Activated T-helper 1 cell treated with anti-CD3 and anti-CD28 coated beads, Interleukin-12 subunit alpha, Interleukin-12 subunit beta, Interleukin-2, Interleukin-4 antibody, amounts not matched to agents 30 ng/mL and 10 ng/mL and 1 ng/mL, durations not matched to agents 14 hours and 24 hours and 36 hours (primary cell): ENCODE results near the gene PLA2G6. TPM values are rescaled to one million over a fixed set of nuclear protein-coding genes. Genes with fewer than 3 reads are reported as not detected.

ENCODE experiments used
- DNase-seq: peaks from one replicate; pipeline ENCODE4 v3.0.0; 2021; ENCODE audit warnings: low spot score
- H3K27ac Mint-ChIP-seq: one replicate; pipeline ENCODE4 v1.8.0; 2021; ENCODE audit warnings: mild to moderate bottlenecking, mixed read lengths
- H3K27me3 Mint-ChIP-seq: one replicate; pipeline ENCODE4 v1.8.0; 2022; ENCODE audit warnings: mild to moderate bottlenecking, moderate library complexity, mixed read lengths; ENCODE audit not compliant: insufficient read depth
- H3K36me3 Mint-ChIP-seq: one replicate; pipeline ENCODE4 v1.8.0; 2021; ENCODE audit warnings: low read depth, mixed read lengths
- H3K4me1 Mint-ChIP-seq: one replicate; pipeline ENCODE4 v1.8.0; 2021; ENCODE audit warnings: low read depth, mixed read lengths
- H3K4me3 Mint-ChIP-seq: one replicate; pipeline ENCODE4 v1.8.0; 2021; ENCODE audit warnings: mild to moderate bottlenecking, moderate library complexity, mixed read lengths
- H3K9me3 Mint-ChIP-seq: one replicate; pipeline ENCODE4 v1.8.0; 2021; ENCODE audit warnings: mixed read lengths
- intact Hi-C: fragments of 100-400 bp; cut with micrococcal nuclease; formaldehyde crosslinking; loops from one replicate; pipeline ENCODE4 v1.15.1; 2024
- total RNA-seq: library from RNA; stranded (reverse); gene quantifications from 2 replicates; pipeline ENCODE4 v1.2.3, GENCODE V29; 2022

The PLA2G6 gene
- total RNA-seq, 1 donor from 2014 or later, result 34.8 TPM

- no peak overlapping the region for H3K27ac Mint-ChIP-seq
- H3K4me3 Mint-ChIP-seq, result no peak overlapping the region
- no peaks in the 10 kb centered on the region for H3K9me3 Mint-ChIP-seq
- DNase-seq, result no peak
- intact Hi-C loops, result no loop called here
- no peaks in the 10 kb centered on the region for H3K27me3 Mint-ChIP-seq
- H3K4me1 Mint-ChIP-seq, result peaks cover 5% of the 10 kb centered on the region
- H3K36me3 Mint-ChIP-seq, result peaks cover 9% of the 10 kb centered on the region
Observed at GRCh38 chr22:38139901-38140300, 41.7 kb downstream of the PLA2G6 start.

- Mint-ChIP-seq H3K27me3 (no peaks in the 10 kb centered on the region), H3K4me1 (peaks cover 5% of the 10 kb centered on the region), H3K27ac (no peak overlapping the region), H3K36me3 (peaks cover 9% of the 10 kb centered on the region), H3K9me3 (no peaks in the 10 kb centered on the region), H3K4me3 (no peak overlapping the region)
- intact Hi-C loops, result no loop called here
- no peak for DNase-seq
Observed at GRCh38 chr22:38138961-38139360, 42.7 kb downstream of the PLA2G6 start.

- no peak overlapping the region for H3K4me3 Mint-ChIP-seq
- no peaks in the 10 kb centered on the region for H3K9me3 Mint-ChIP-seq
- H3K4me1 Mint-ChIP-seq, result no peaks in the 10 kb centered on the region
- H3K36me3 Mint-ChIP-seq, result peaks cover 9% of the 10 kb centered on the region
- H3K27ac Mint-ChIP-seq, result no peak overlapping the region
- H3K27me3 Mint-ChIP-seq, result no peaks in the 10 kb centered on the region
- no peak for DNase-seq
- intact Hi-C loops, result no loop called here
Observed at GRCh38 chr22:38137876-38138687, 43.5 kb downstream of the PLA2G6 start.

GRCh38 chr22:38136607-38137006 is 45.0 kb downstream of the PLA2G6 start:
- Mint-ChIP-seq H3K27ac (no peak overlapping the region), H3K4me3 (no peak overlapping the region), H3K27me3 (no peaks in the 10 kb centered on the region), H3K9me3 (no peaks in the 10 kb centered on the region), H3K4me1 (no peaks in the 10 kb centered on the region), H3K36me3 (peaks cover 9% of the 10 kb centered on the region)
- intact Hi-C loops, result no loop called here
- no peak for DNase-seq

GRCh38 chr22:38135133-38135706 is 46.4 kb downstream of the PLA2G6 start:
- Mint-ChIP-seq H3K4me3 (no peak overlapping the region), H3K27me3 (no peaks in the 10 kb centered on the region), H3K4me1 (no peaks in the 10 kb centered on the region), H3K9me3 (no peaks in the 10 kb centered on the region), H3K27ac (no peak overlapping the region), H3K36me3 (peaks cover 9% of the 10 kb centered on the region)
- DNase-seq, result no peak
- intact Hi-C loops, result no loop called here

GRCh38 chr22:38133331-38133730 is 48.3 kb downstream of the PLA2G6 start:
- no peak for DNase-seq
- H3K27me3 Mint-ChIP-seq, result no peaks in the 10 kb centered on the region
- intact Hi-C loops, result no loop called here
- no peak overlapping the region for H3K4me3 Mint-ChIP-seq
- H3K4me1 Mint-ChIP-seq, result no peaks in the 10 kb centered on the region
- H3K27ac Mint-ChIP-seq, result no peak overlapping the region
- H3K9me3 Mint-ChIP-seq, result no peaks in the 10 kb centered on the region
- peaks cover 9% of the 10 kb centered on the region for H3K36me3 Mint-ChIP-seq

- no peak overlapping the region for H3K4me3 Mint-ChIP-seq
- H3K27me3 Mint-ChIP-seq, result no peaks in the 10 kb centered on the region
- no peaks in the 10 kb centered on the region for H3K9me3 Mint-ChIP-seq
- intact Hi-C loops, result no loop called here
- no peaks in the 10 kb centered on the region for H3K4me1 Mint-ChIP-seq
- no peak overlapping the region for H3K27ac Mint-ChIP-seq
- DNase-seq, result no peak
- H3K36me3 Mint-ChIP-seq, result peaks cover 8% of the 10 kb centered on the region
Observed at GRCh38 chr22:38132794-38133193, 48.8 kb downstream of the PLA2G6 start.

GRCh38 chr22:38132136-38132535 is 49.5 kb downstream of the PLA2G6 start:
- no peak for DNase-seq
- Mint-ChIP-seq H3K36me3 (peaks cover 5% of the 10 kb centered on the region), H3K27ac (no peak overlapping the region), H3K4me1 (no peaks in the 10 kb centered on the region), H3K9me3 (no peaks in the 10 kb centered on the region), H3K27me3 (no peaks in the 10 kb centered on the region), H3K4me3 (no peak overlapping the region)
- intact Hi-C loops, result no loop called here

GRCh38 chr22:38131399-38131798 is 50.2 kb downstream of the PLA2G6 start:
- no peaks in the 10 kb centered on the region for H3K9me3 Mint-ChIP-seq
- H3K4me1 Mint-ChIP-seq, result no peaks in the 10 kb centered on the region
- peaks cover 5% of the 10 kb centered on the region for H3K36me3 Mint-ChIP-seq
- intact Hi-C loops, result no loop called here
- no peak overlapping the region for H3K27ac Mint-ChIP-seq
- H3K27me3 Mint-ChIP-seq, result no peaks in the 10 kb centered on the region
- H3K4me3 Mint-ChIP-seq, result no peak overlapping the region
- DNase-seq, result no peak

GRCh38 chr22:38129856-38130255 is 51.8 kb downstream of the PLA2G6 start:
- Mint-ChIP-seq H3K36me3 (peaks cover 3% of the 10 kb centered on the region), H3K9me3 (no peaks in the 10 kb centered on the region), H3K4me1 (no peaks in the 10 kb centered on the region), H3K4me3 (no peak overlapping the region), H3K27me3 (no peaks in the 10 kb centered on the region), H3K27ac (no peak overlapping the region)
- no peak for DNase-seq
- intact Hi-C loops, result no loop called here

- Mint-ChIP-seq H3K4me1 (peaks cover 5% of the 10 kb centered on the region), H3K9me3 (no peaks in the 10 kb centered on the region), H3K36me3 (peaks cover 3% of the 10 kb centered on the region), H3K4me3 (no peak overlapping the region), H3K27ac (no peak overlapping the region), H3K27me3 (no peaks in the 10 kb centered on the region)
- no peak for DNase-seq
- intact Hi-C loops, result no loop called here
Observed at GRCh38 chr22:38129021-38129420, 52.6 kb downstream of the PLA2G6 start.

- Mint-ChIP-seq H3K27ac (no peak overlapping the region), H3K4me3 (no peak overlapping the region), H3K4me1 (peaks cover 10% of the 10 kb centered on the region), H3K9me3 (no peaks in the 10 kb centered on the region), H3K27me3 (no peaks in the 10 kb centered on the region), H3K36me3 (no peaks in the 10 kb centered on the region)
- DNase-seq, result no peak
- intact Hi-C loops, result no loop called here
Observed at GRCh38 chr22:38127869-38128268, 53.8 kb downstream of the PLA2G6 start.

GRCh38 chr22:38126928-38127668 is 54.5 kb downstream of the PLA2G6 start:
- Mint-ChIP-seq H3K36me3 (no peaks in the 10 kb centered on the region), H3K4me1 (peaks cover 10% of the 10 kb centered on the region), H3K4me3 (no peak overlapping the region), H3K27ac (no peak overlapping the region), H3K9me3 (no peaks in the 10 kb centered on the region), H3K27me3 (no peaks in the 10 kb centered on the region)
- DNase-seq, result no peak
- intact Hi-C loops, result no loop called here
